GM08714 (cell line): ENCODE measurements around the gene TMEM178A.

Source experiments
- H3K4me3 ChIP-seq: fragments of 200-500 bp; sonication (Bioruptor generic); 2 replicates; pipeline ENCODE4 v1.5.1; 2014; ENCODE audit warnings: mild to moderate bottlenecking, low read length, inconsistent platforms
- ZNF274 ChIP-seq: IDR thresholded peaks from 2 replicates; pipeline ENCODE4 v1.6.1; 2012; ENCODE audit warnings: mild to moderate bottlenecking, low read depth, low read length

The TMEM178A gene

DNA sequence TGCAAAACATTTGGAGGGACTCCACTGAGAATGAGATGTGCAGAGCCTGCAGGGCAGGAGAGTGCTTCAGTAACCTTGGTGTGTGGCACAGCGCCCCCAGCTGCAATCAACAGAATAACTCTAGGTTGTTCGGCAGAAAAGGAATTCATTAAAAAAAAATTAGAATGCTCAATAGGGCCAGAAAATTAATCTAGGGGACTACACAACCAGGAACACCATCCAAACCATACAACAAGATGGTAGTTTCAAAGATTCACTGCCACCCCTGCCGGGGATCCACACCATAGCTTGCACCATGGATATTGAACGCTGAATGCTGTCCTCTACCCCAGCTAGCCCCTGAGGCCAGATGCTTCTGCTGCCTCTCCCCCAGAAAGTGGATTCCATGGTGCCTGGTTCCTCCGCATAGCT is 63.2 kb downstream of the TMEM178A start:
- TF ChIP-seq ZNF274, result no peak
- no peak overlapping the region for H3K4me3 ChIP-seq

GRCh38 chr2:39730276-39730675 is 64.6 kb downstream of the TMEM178A start:
- no peak for TF ChIP-seq ZNF274
- no peak overlapping the region for H3K4me3 ChIP-seq

- no peak for TF ChIP-seq ZNF274
- H3K4me3 ChIP-seq, result no peak overlapping the region
Observed at GRCh38 chr2:39730685-39731302, 65.1 kb downstream of the TMEM178A start.

- no peak for TF ChIP-seq ZNF274
Observed at GRCh38 chr2:39731546-39731945, 65.8 kb downstream of the TMEM178A start.

GRCh38 chr2:39732482-39732881 is 66.8 kb downstream of the TMEM178A start:
- TF ChIP-seq ZNF274, result no peak
- H3K4me3 ChIP-seq, result no peak overlapping the region

More at GRCh38 chr2:39731546-39731945, 65.8 kb downstream of the TMEM178A start:
- H3K4me3 ChIP-seq, result no peak overlapping the region

DNA sequence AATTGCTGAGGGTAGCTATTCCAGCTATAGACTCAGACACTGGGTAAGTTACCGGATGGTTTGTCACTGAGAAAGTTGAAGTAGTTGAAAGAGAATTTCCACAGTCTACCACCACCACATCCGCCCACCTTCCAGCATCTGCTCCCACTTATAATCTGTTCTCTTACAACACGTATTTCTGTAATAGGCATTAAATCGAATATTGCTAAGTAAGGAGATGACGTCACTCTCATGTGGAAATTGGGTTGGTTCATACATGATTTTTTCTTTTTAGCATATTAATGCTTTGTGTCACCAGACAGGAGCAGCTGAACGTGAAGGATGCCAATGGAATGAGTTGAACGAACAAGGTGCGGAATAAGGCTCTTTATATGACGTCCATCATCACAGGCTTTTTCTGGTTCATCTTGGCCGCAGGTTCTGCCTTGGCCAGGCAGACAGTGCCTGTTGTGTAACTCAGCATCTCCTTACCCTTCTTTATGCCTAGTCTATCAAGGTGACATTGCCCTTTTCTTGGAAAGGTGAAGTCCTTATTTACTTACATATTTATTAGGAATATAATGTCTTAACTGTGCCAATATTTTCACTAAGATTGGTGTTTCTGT is 67.5 kb downstream of the TMEM178A start:
- H3K4me3 ChIP-seq, result no peak overlapping the region
- no peak for TF ChIP-seq ZNF274

DNA sequence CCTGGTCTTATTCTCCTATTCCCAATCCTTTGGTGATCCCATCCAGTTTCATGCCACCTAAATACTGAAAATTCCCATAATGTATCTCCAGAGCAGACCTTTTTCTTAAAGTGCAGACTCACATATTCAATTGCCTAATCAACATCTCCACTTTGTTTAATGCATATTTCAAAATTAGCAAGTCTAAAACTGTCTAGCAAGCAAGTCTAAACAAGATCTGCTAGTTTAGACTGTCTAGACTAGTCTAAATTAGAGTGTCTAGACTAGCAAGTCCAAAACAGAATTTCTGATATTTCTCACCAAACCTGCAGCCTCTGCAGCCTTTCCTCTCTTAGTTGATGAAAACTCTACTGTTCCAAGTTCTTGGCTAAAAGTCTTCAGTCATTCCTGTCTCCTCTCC is 68.7 kb downstream of the TMEM178A start:
- TF ChIP-seq ZNF274, result no peak
- no peak overlapping the region for H3K4me3 ChIP-seq

DNA sequence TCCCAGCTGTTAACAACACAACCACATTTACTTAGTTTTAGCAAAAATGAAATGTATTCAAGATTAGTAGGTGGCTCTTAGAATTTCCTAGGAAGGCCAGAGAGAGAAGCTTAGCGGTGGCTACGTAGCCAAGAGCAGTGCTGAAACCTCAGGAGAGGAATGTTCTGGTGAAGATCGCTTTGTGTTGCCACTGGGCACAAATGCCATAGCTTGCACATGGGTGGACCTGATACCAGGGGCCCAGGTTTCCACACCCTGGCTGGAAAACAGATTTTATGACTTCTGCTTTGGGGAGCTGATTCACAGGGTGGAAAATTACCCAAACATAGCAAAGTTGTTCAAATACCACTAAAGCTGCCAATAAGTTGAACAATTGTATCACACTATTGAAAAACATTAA is 69.9 kb downstream of the TMEM178A start:
- TF ChIP-seq ZNF274, result no peak
- H3K4me3 ChIP-seq, result no peak overlapping the region

DNA sequence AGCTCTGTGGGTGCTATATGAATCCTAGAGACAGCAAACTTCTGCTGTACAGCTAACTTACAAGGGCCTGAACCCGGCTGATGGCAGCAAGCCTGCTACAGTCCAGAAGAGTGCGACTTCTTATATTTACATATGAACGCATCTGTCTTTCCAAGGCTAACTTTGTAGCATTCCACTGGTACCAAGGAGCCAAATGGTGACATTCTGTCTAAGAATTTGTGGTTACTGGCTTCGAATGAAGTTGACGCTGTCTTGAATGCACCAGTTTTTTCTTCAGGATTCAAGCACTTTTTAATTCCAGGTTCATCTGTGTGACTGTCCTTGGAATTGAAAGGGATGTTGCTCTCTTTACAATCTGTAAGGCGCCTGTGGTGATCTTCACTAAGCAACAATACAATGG is 70.9 kb downstream of the TMEM178A start:
- no peak for TF ChIP-seq ZNF274

GRCh38 chr2:39737661-39738060 is 71.9 kb downstream of the TMEM178A start:
- no peak overlapping the region for H3K4me3 ChIP-seq
- no peak for TF ChIP-seq ZNF274

More for the DNA sequence above, 70.9 kb downstream of the TMEM178A start:
- H3K4me3 ChIP-seq, result no peak overlapping the region

- no peak overlapping the region for H3K4me3 ChIP-seq
- TF ChIP-seq ZNF274, result no peak
Observed at GRCh38 chr2:39738936-39739335, 73.2 kb downstream of the TMEM178A start.

DNA sequence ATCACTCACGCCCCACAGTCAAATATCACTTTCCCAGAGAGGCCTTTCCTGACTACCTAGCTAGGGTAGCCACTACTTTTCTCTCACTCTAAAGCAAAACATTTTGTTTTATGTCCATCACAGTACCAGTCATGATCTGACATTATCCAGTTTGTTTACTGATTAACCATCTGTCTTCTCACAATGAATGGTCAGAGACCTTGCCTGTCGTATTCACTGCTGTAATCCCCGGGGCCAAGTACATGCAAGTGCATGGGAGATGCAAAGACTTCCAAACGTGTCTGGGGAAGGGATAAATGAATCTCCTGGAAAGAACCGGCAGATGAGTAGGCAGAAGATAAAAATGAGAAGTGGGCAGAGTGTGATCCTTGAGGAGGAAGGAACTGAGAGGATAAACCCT is 73.7 kb downstream of the TMEM178A start:
- TF ChIP-seq ZNF274, result no peak
- no peak overlapping the region for H3K4me3 ChIP-seq

DNA sequence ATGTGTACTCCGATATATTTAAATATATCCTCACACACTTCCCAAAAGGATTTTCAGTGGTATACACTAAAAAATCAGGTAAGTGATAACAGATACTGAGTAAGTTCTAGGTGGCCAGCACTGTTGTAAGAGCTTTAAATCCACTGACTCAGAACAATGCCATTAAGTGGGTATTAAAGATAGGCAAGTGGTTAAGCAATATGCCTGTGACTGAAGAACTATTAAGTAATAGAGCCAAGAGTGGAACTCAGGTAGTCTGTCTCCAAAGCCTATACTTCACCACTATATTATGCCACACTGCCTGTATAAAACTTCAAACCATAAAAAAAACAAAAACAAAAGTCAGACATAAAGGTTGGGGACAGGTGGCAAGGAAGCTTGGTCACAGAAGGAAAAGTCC is 76.2 kb downstream of the TMEM178A start:
- no peak for TF ChIP-seq ZNF274
- no peak overlapping the region for H3K4me3 ChIP-seq

GRCh38 chr2:39743269-39743776 is 77.6 kb downstream of the TMEM178A start:
- no peak for TF ChIP-seq ZNF274
- H3K4me3 ChIP-seq, result no peak overlapping the region

DNA sequence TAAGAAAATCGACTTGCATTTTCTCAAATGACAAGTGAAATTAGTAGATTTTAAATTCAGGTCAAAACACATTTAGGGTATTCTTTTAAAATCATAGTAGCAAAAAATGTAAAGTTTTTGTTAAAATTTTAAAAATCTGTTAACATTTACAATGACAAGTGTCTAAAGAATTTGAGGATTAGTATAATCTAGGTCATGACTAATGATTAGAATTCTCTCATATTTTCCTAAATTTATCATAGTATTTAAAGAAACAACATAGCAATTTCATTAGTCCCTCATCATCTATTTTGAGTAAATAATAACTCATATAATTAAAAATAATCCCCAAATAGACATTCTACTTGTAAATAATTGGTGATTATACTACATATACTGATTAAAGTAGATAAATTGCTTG is 89.7 kb downstream of the TMEM178A start:
- TF ChIP-seq ZNF274, result no peak
- no peak overlapping the region for H3K4me3 ChIP-seq
